HEK293T (cell line): ENCODE results near the gene MYO5B.

Experiments
- BHLHE40 ChIP-seq: fragments of 450-650 bp; IDR thresholded peaks from 2 replicates; pipeline ENCODE4 v1.6.1; 2016; ENCODE audit warnings: mild to moderate bottlenecking, moderate library complexity, borderline replicate concordance
- ELF4 ChIP-seq: fragments of 450-650 bp; IDR thresholded peaks from 2 replicates; pipeline ENCODE4 v1.6.1; 2017; ENCODE audit warnings: antibody characterized with exemption
- FOXA1 ChIP-seq: fragments of 450-650 bp; IDR thresholded peaks from 2 replicates; pipeline ENCODE4 v1.6.1; 2016; ENCODE audit warnings: mild to moderate bottlenecking
- FOXK2 ChIP-seq: fragments of 450-650 bp; IDR thresholded peaks from 2 replicates; pipeline ENCODE4 v1.6.1; 2016; ENCODE audit warnings: mild to moderate bottlenecking
- FOXM1 ChIP-seq: fragments of 450-650 bp; IDR thresholded peaks from 2 replicates; pipeline ENCODE4 v1.6.1; 2017; ENCODE audit warnings: mild to moderate bottlenecking, borderline replicate concordance
- L3MBTL2 ChIP-seq: fragments of 450-650 bp; conservative IDR thresholded peaks from 2 replicates; pipeline ENCODE4 v1.6.1; 2016; ENCODE audit warnings: mild to moderate bottlenecking
- SP1 ChIP-seq: fragments of 450-650 bp; IDR thresholded peaks from 2 replicates; pipeline ENCODE4 v1.6.1; 2017
- SUZ12 ChIP-seq: fragments of 450-650 bp; IDR thresholded peaks from 2 replicates; pipeline ENCODE4 v1.6.1; 2016; ENCODE audit warnings: mild to moderate bottlenecking
- TARDBP ChIP-seq: fragments of 450-650 bp; IDR thresholded peaks from 2 replicates; pipeline ENCODE4 v1.6.1; 2016

DNA sequence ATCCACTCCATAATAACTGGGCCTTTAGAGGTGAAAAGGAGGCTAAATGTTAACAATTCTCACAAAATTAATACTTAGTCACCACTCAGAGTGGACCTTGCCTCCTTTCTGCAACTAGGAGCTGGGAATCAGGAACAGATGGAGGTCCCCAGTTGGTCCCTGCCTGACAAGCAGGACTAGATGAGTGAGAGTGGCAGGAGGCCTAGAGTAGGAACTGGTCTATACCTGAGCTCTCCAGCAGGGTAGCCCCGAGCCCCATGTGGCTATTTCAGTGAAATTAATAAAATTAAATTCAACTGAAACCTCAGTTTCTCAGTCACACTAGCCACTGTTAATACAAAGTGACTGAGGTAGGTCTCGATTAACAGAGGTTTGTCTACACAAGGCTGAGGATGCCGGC lies 150.5 kb downstream of the MYO5B start:
- TF ChIP-seq SUZ12 (no peak), BHLHE40 (no peak), SP1 (no peak), FOXK2 (no peak), FOXM1 (no peak), ELF4 (no peak), L3MBTL2 (no peak), FOXA1 (no peak), TARDBP (no peak)
